Liver (tissue), 9 donors: ENCODE measurements around the gene PGAM2. TPM values are rescaled to one million over a fixed set of nuclear protein-coding genes. Genes with fewer than 3 reads are reported as not detected.

Source experiments
- DNase-seq: peaks from one replicate; pipeline ENCODE4 v3.0.0-alpha.2; 2017; ENCODE audit warnings: low spot score
- H3K27ac ChIP-seq, 2 donors: one replicate each; pipeline ENCODE4 v1.7.0; 2013; ENCODE audit warnings: inconsistent platforms in 2 of 2, low read length in 2 of 2, control low read depth in 1 of 2, low read depth in 1 of 2, mild to moderate bottlenecking in 1 of 2
- H3K27me3 ChIP-seq, 4 donors: one replicate each; pipeline versions ENCODE4 v1.6.1 to v1.7.0; 2013; ENCODE audit warnings: low read length in 3 of 4, inconsistent platforms in 1 of 4, mild to moderate bottlenecking in 1 of 4, moderate library complexity in 1 of 4; ENCODE audit not compliant: control insufficient read depth in 4 of 4, insufficient read depth in 4 of 4
- H3K36me3 ChIP-seq, 4 donors: one replicate each; pipeline versions ENCODE4 v1.6.1 to v1.7.0; 2013; ENCODE audit warnings: low read length in 3 of 4, mild to moderate bottlenecking in 3 of 4, low read depth in 1 of 4, moderate library complexity in 1 of 4; ENCODE audit not compliant: control insufficient read depth in 4 of 4, insufficient read depth in 3 of 4
- H3K4me1 ChIP-seq, 4 donors: one replicate each; pipeline versions ENCODE4 v1.6.1 to v1.7.0; 2013; ENCODE audit warnings: low read length in 3 of 4, mild to moderate bottlenecking in 3 of 4, moderate library complexity in 1 of 4; ENCODE audit not compliant: control insufficient read depth in 4 of 4, insufficient read depth in 4 of 4
- H3K4me3 ChIP-seq, 3 donors: one replicate each; pipeline versions ENCODE4 v1.6.1 to v1.7.0; 2013; ENCODE audit warnings: low read length in 3 of 3, control low read depth in 1 of 3, low read depth in 1 of 3, mild to moderate bottlenecking in 1 of 3
- H3K9ac ChIP-seq, 2 donors: one replicate each; pipeline ENCODE4 v1.7.0; 2013; ENCODE audit warnings: low read length in 2 of 2, mild to moderate bottlenecking in 2 of 2, moderate library complexity in 2 of 2, control low read depth in 1 of 2, low read depth in 1 of 2
- H3K9me3 ChIP-seq, 4 donors: one replicate each; pipeline versions ENCODE4 v1.6.1 to v1.7.0; 2013; ENCODE audit warnings: low read length in 3 of 4; ENCODE audit not compliant: control insufficient read depth in 4 of 4
- ATF3 ChIP-seq: IDR thresholded peaks from 2 replicates; pipeline ENCODE4 v1.6.1; 2016; ENCODE audit warnings: antibody characterized with exemption
- CTCF ChIP-seq: fragments of 150-350 bp; IDR thresholded peaks from 2 replicates; pipeline ENCODE4 v1.5.1; 2017; ENCODE audit warnings: improper control_type of control experiment, low read depth, low read length; ENCODE audit not compliant: missing input control
- EGR1 ChIP-seq, 2 donors: IDR thresholded peaks; 2 replicates each; pipeline ENCODE4 v1.6.1; 2016 to 2018; ENCODE audit warnings: antibody characterized with exemption in 2 of 2, low read depth in 2 of 2
- FOXA1 ChIP-seq: IDR thresholded peaks from 2 replicates; pipeline ENCODE4 v1.6.1; 2016; ENCODE audit warnings: antibody characterized with exemption
- FOXA2 ChIP-seq: IDR thresholded peaks from 2 replicates; pipeline ENCODE4 v1.6.1; 2016; ENCODE audit warnings: antibody characterized with exemption
- GABPA ChIP-seq, 2 donors: IDR thresholded peaks in 1 of 2; conservative IDR thresholded peaks in 1 of 2; 2 replicates each; pipeline ENCODE4 v1.6.1; 2016; ENCODE audit warnings: antibody characterized with exemption in 2 of 2, mild to moderate bottlenecking in 1 of 2, moderate library complexity in 1 of 2
- HNF4A ChIP-seq, 2 donors: conservative IDR thresholded peaks; 2 replicates each; pipeline ENCODE4 v1.6.1; 2016; ENCODE audit warnings: antibody characterized with exemption in 2 of 2, mild to moderate bottlenecking in 2 of 2
- HNF4G ChIP-seq: IDR thresholded peaks from 2 replicates; pipeline ENCODE4 v1.6.1; 2016; ENCODE audit warnings: antibody characterized with exemption
- JUND ChIP-seq, 2 donors: IDR thresholded peaks; 2 replicates each; pipeline ENCODE4 v1.6.1; 2016; ENCODE audit warnings: antibody characterized with exemption in 2 of 2
- MAX ChIP-seq: IDR thresholded peaks from 2 replicates; pipeline ENCODE4 v1.6.1; 2016; ENCODE audit warnings: antibody characterized with exemption
- NR2F2 ChIP-seq: IDR thresholded peaks from 2 replicates; pipeline ENCODE4 v1.6.1; 2016; ENCODE audit warnings: antibody characterized with exemption
- RAD21 ChIP-seq, 2 donors: IDR thresholded peaks; 2 replicates each; pipeline ENCODE4 v1.6.1; 2016; ENCODE audit warnings: antibody characterized with exemption in 2 of 2, mild to moderate bottlenecking in 2 of 2
- REST ChIP-seq: IDR thresholded peaks from 2 replicates; pipeline ENCODE4 v1.6.1; 2016; ENCODE audit warnings: antibody characterized with exemption, mild to moderate bottlenecking
- RXRA ChIP-seq, 2 donors: IDR thresholded peaks; 2 replicates each; pipeline ENCODE4 v1.6.1; 2017 to 2018; ENCODE audit warnings: antibody characterized with exemption in 2 of 2, mild to moderate bottlenecking in 1 of 2
- SP1 ChIP-seq: IDR thresholded peaks from 2 replicates; pipeline ENCODE4 v1.6.1; 2018; ENCODE audit warnings: antibody characterized with exemption, mild to moderate bottlenecking
- TAF1 ChIP-seq: conservative IDR thresholded peaks from 2 replicates; pipeline ENCODE4 v1.6.1; 2016; ENCODE audit warnings: antibody characterized with exemption, mild to moderate bottlenecking
- YY1 ChIP-seq: IDR thresholded peaks from 2 replicates; pipeline ENCODE4 v1.6.1; 2016; ENCODE audit warnings: antibody characterized with exemption, mild to moderate bottlenecking
- ZBTB33 ChIP-seq: IDR thresholded peaks from 2 replicates; pipeline ENCODE4 v1.6.1; 2016; ENCODE audit warnings: antibody characterized with exemption
- WGBS: extraction: QIAGEN DNeasy Blood & Tissue Kit; methylation state at CpG from one replicate; pipeline ENCODE4 v1.1.7; 2013; 5-methylcytosine and 5-hydroxymethylcytosine counted together
- polyA plus RNA-seq, 2 donors: library from polyadenylated mRNA; stranded (reverse) in 1 of 2; unstranded in 1 of 2; fragments of 200-250 nt in 1 of 2; fragments of >200 nt in 1 of 2; fragmentation: Nextera tagmentation in 1 of 2; extraction: Ambion mirVana in 1 of 2; gene quantifications; one replicate each; pipeline versions ENCODE4 v1.2.1 to v1.2.3, GENCODE V29; 2013 to 2015
- total RNA-seq, 2 donors: library from RNA; depleted of rRNA; stranded (reverse); fragments of >200 nt; gene quantifications; one replicate each; pipeline ENCODE4 v1.2.3, GENCODE V29; 2014
- donor health status: healthy.
- donor health status: healthy.
- donor health status: healthy.
- donor health status: healthy.
- donor health status: healthy.

The PGAM2 gene
- total and polyA plus RNA-seq, 4 donors = 0.13 to 2.3 (median 0.49) TPM

GRCh38 chr7:44101303-44101965, 36.1 kb upstream of the PGAM2 start:
- WGBS = 93% methylated on average over 3 of the region's 3 CpGs
- Histone ChIP-seq H3K4me3 (no peak overlapping the region), H3K4me1 (peaks cover 0 to 7% (median 0%) of the 10 kb centered on the region in 4 donors), H3K36me3 (no peaks in the 10 kb centered on the region), H3K9me3 (no peaks in the 10 kb centered on the region), H3K27me3 (no peaks in the 10 kb centered on the region), H3K27ac (peak overlapping the region; percentile 29 to 41), H3K9ac (no peak overlapping the region)
- no peak for TF ChIP-seq ATF3
- TF ChIP-seq SP1 = no peak
- no peak for TF ChIP-seq RAD21 (IDR thresholded peaks at IDR 0.05)
- TF ChIP-seq HNF4G = no peak
- no peak for TF ChIP-seq ZBTB33
- TF ChIP-seq HNF4A (conservative IDR thresholded peaks at IDR 0.05) = no peak
- TF ChIP-seq FOXA2 = no peak
- TF ChIP-seq FOXA1 = no peak
- no peak for TF ChIP-seq CTCF
- no peak for TF ChIP-seq RXRA (IDR thresholded peaks at IDR 0.05)
- no peak for TF ChIP-seq REST
- TF ChIP-seq GABPA (IDR thresholded peaks at IDR 0.05 in 1 of 2, conservative IDR thresholded peaks at IDR 0.05 in 1 of 2) = no peak
- no peak for TF ChIP-seq NR2F2
- no peak for TF ChIP-seq MAX
- no peak for TF ChIP-seq YY1
- TF ChIP-seq TAF1 = no peak
- TF ChIP-seq EGR1 (IDR thresholded peaks at IDR 0.05; ENCODE audit: low read depth in 2 of 2) = no peak
- no peak for TF ChIP-seq JUND (IDR thresholded peaks at IDR 0.05)
- no peak for DNase-seq
